HG03575 (cell line): ENCODE data around the gene MAP2K4.
"Not testable (repeated sequence)": the region's sequence is repeated elsewhere in the genome, so short reads cannot be mapped to it uniquely, and the experiment has no call there.

ENCODE experiments used
- ATAC-seq: cut with Tn5 transposase; IDR thresholded peaks from one replicate; pipeline ENCODE4 v1.9.1; 2021; ENCODE audit not compliant: unreplicated experiment, insufficient number of reproducible peaks, low FRiP score; ENCODE audit errors: extremely low read depth

Gene MAP2K4

GRCh38 chr17:12128946-12129345 is 108.3 kb downstream of the MAP2K4 start:
- no peak for ATAC-seq

- no peak for ATAC-seq
These were observed 112.5 kb downstream of the MAP2K4 start for GRCh38 chr17:12133183-12133582.

GRCh38 chr17:12134101-12134500 is 113.4 kb downstream of the MAP2K4 start:
- ATAC-seq: no peak

- ATAC-seq: no peak
These were observed 113.9 kb downstream of the MAP2K4 start for GRCh38 chr17:12134587-12134986.

- ATAC-seq: no peak
These were observed 115.6 kb downstream of the MAP2K4 start for GRCh38 chr17:12136243-12136642.

- ATAC-seq: no peak
These were observed 116.0 kb downstream of the MAP2K4 start for GRCh38 chr17:12136646-12137045.

GRCh38 chr17:12137859-12138258 is 117.2 kb downstream of the MAP2K4 start:
- ATAC-seq: no peak

GRCh38 chr17:12140685-12141084 is 120.0 kb downstream of the MAP2K4 start:
- no peak for ATAC-seq

GRCh38 chr17:12162187-12162586 is 141.5 kb downstream of the MAP2K4 start:
- ATAC-seq: not testable (repeated sequence)

GRCh38 chr17:12164085-12164484 is 143.4 kb downstream of the MAP2K4 start:
- ATAC-seq: no peak

- no peak for ATAC-seq
These were observed 158.1 kb downstream of the MAP2K4 start for GRCh38 chr17:12178644-12179330.

GRCh38 chr17:12180644-12181261 is 160.1 kb downstream of the MAP2K4 start:
- no peak for ATAC-seq

GRCh38 chr17:12187658-12188057 is 167.0 kb downstream of the MAP2K4 start:
- no peak for ATAC-seq

- no peak for ATAC-seq
These were observed 172.6 kb downstream of the MAP2K4 start for GRCh38 chr17:12193144-12193735.
